Neuron (in vitro differentiated cells): ENCODE results near the gene WDR88.
"Not testable (repeated sequence)": the region's sequence is repeated elsewhere in the genome, so short reads cannot be mapped to it uniquely, and the experiment has no call there.

Experiments
- H2AFZ ChIP-seq: one replicate; pipeline ENCODE4 v1.6.1; 2013; ENCODE audit warnings: low read depth, mild to moderate bottlenecking, inconsistent platforms, low read length, moderate library complexity
- H3K27me3 ChIP-seq: one replicate; pipeline ENCODE4 v1.6.1; 2013; ENCODE audit warnings: low read length; ENCODE audit not compliant: insufficient read depth
- H3K36me3 ChIP-seq: one replicate; pipeline ENCODE4 v1.6.1; 2013; ENCODE audit warnings: low read length; ENCODE audit not compliant: insufficient read depth
- H3K4me1 ChIP-seq: one replicate; pipeline ENCODE4 v1.6.1; 2013; ENCODE audit warnings: low read length; ENCODE audit not compliant: insufficient read depth
- H3K4me3 ChIP-seq: 2 replicates; pipeline ENCODE4 v1.5.1; 2013; ENCODE audit warnings: mild to moderate bottlenecking, low read length, moderate library complexity
- H3K9me3 ChIP-seq: one replicate; pipeline ENCODE4 v1.6.1; 2013; ENCODE audit warnings: low read length

WDR88 gene

DNA sequence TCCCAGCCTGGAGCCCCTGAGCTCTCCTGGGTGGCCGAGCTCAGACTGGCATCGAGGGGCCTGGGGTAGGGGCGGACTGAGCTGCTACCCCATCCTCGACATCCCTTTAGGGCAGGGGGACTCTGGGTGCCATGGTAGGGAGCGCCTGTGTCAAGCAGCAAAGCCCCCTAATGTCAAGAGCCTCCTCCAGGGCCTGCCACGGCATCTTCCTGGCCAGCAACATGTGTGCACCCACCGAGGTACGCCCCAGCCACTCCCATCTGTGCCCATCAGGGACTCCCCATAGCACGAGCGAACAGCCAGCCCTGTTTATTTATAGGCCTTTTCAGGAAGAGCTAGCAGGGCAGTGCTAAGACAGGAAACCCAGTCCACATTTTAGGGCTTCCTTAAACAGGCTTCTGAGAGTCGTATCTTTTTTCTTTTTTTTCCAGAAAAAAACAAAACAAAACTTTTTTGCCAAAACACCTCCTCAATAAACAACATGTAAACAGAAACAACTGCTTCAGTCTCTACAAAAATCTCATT lies 76.5 kb downstream of the WDR88 start:
- H3K27me3 ChIP-seq = no peaks in the 10 kb centered on the region
- H3K9me3 ChIP-seq = no peaks in the 10 kb centered on the region
- no peak overlapping the region for H2AFZ ChIP-seq
- no peaks in the 10 kb centered on the region for H3K4me1 ChIP-seq
- H3K36me3 ChIP-seq = peaks cover 24% of the 10 kb centered on the region
- H3K4me3 ChIP-seq = no peak overlapping the region

DNA sequence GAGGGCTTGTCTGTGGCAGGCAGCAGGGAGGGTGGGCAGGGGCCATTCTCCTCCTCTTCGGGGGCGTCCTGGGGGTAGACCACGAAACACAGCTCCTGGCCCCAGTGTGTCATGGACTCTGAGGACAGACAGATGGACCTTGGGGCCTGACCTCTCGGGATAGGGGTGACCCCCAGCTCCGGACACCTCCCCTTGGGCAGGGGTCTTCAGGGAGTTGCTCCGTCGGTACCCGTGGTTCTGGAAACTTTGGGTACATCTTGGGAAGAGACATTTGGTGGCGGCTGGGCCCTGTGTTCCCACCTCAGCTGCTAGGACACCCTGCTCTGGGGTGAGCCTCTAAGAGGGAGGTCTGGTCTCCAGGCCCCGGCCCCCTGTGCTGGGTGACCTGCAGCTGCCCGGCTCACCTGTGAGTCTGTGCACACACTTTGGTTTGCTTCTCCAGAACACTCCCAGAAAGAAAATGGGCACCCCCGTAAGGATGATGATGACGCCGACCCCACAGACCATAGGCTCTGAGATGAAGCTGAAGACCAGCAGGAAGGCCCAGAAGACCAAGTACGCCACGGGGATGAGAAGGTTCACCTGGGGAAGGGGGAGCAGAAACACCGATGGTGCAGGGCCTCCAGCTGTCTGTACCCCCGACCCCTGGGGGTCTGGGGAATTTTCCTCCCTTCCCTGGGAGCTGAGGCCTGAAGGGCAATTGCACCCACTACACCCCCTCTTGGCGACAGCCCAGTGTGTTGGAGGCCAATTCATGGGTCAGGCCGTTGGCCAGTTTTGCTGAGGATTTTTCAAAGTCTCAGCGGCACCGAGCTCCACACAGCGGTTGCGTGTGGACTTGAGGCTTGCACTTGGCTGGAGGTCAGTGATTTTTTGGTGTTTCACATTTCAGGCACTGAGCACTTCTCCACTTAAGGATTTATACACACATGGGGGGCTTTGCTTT lies 77.3 kb downstream of the WDR88 start:
- no peaks in the 10 kb centered on the region for H3K4me1 ChIP-seq
- H3K27me3 ChIP-seq = no peaks in the 10 kb centered on the region
- H3K4me3 ChIP-seq = no peak overlapping the region
- peaks cover 16% of the 10 kb centered on the region for H3K36me3 ChIP-seq
- no peak overlapping the region for H2AFZ ChIP-seq
- H3K9me3 ChIP-seq = no peaks in the 10 kb centered on the region

DNA sequence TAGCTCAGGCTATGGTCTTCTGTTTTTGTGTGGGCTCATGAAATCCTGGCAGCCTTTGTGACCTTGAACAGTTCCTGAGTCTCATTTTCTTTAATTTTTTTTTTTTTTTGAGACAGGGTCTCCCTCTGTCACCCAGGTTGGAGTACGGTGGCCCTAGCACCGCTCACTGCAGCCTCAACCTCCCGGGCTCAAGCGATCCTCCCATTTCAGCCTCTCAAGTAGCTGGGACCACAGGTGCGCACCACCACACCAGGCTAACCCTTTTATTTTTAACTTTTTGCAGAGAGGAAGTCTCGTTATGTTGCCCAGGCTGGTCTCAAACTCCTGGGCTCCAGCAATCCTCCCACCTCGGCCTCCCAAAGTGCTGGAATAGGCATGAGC lies 77.9 kb downstream of the WDR88 start:
- H3K4me3 ChIP-seq, H3K4me1 ChIP-seq, H2AFZ ChIP-seq, H3K9me3 ChIP-seq, H3K27me3 ChIP-seq: not testable (repeated sequence)
- peaks cover 13% of the 10 kb centered on the region for H3K36me3 ChIP-seq

DNA sequence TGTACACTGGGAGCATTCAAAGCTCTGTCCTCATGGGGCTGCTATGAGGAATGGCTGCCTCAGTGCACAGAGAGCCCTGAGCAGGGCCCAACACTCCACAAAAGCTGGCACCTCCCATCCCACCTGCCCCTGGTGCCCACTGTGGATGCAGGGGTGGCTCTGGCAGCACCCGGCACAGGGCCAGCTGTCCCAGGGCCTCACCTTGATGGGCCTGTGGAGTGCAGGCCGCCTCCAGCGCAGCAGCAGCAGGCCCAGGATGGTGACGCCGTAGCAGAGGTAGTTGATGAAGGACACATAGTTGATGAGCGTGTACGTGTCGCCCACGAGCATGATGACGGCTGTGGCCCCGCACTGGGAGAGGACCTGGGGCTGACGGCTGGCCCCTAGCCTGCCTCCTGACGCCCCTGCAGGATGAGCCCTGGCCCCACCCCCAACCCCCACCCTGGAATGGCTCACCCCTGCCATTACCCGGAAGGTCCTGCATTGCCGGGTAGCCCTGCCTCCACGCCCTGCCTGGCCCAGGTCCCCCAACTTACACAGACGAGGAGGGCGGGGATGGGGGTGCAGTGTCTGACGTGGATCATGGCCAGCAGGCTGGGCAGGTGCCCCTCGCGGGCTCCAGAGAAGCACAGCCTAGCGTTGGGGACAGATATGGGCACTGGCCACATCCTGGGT lies 78.5 kb downstream of the WDR88 start:
- Histone ChIP-seq H3K27me3 (no peaks in the 10 kb centered on the region), H2AFZ (no peak overlapping the region), H3K4me3 (no peak overlapping the region), H3K36me3 (peaks cover 13% of the 10 kb centered on the region), H3K9me3 (no peaks in the 10 kb centered on the region), H3K4me1 (no peaks in the 10 kb centered on the region)

DNA sequence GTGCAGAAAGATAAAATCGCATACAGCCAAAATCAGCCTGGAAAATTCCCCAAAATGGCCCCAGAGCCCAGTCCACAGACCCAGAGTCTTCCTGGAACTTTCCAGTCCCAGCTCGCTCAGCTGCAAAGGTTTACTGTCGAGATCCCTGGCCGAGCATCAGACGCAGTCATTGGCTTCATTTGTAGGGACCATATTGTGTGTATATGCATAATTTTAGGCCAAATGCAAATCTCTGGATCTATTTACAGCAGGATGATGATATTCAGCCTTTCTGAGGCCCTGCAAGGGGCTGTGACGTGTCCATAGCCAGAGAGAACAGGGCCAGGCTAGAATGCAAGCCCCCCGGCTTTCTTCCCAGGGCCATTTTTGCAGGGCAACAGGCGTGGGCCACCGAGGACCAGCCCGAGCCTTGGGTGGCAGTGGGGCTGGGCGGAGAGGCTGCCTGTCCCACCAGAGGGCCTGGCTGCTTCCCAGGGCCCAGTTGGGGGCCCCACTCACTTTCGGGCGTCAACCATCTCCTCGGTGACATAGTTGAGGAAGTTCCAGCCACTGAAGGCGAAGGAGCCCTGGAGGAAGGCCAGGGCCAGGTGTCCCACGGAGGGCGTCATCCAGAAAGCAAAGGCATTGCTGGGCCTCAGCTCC lies 80.0 kb downstream of the WDR88 start:
- Histone ChIP-seq H2AFZ (no peak overlapping the region), H3K36me3 (no peaks in the 10 kb centered on the region), H3K9me3 (no peaks in the 10 kb centered on the region), H3K4me1 (no peaks in the 10 kb centered on the region), H3K4me3 (no peak overlapping the region), H3K27me3 (no peaks in the 10 kb centered on the region)

- Histone ChIP-seq H3K4me1 (no peaks in the 10 kb centered on the region), H3K9me3 (no peaks in the 10 kb centered on the region), H3K36me3 (no peaks in the 10 kb centered on the region), H3K4me3 (no peak overlapping the region), H2AFZ (no peak overlapping the region), H3K27me3 (no peaks in the 10 kb centered on the region)
Observed at GRCh38 chr19:33212436-33213172, 80.7 kb downstream of the WDR88 start.

- Histone ChIP-seq H2AFZ (no peak overlapping the region), H3K27me3 (no peaks in the 10 kb centered on the region), H3K36me3 (no peaks in the 10 kb centered on the region), H3K4me3 (no peak overlapping the region), H3K9me3 (no peaks in the 10 kb centered on the region), H3K4me1 (peaks cover 6% of the 10 kb centered on the region)
Observed at GRCh38 chr19:33214596-33214995, 82.7 kb downstream of the WDR88 start.

DNA sequence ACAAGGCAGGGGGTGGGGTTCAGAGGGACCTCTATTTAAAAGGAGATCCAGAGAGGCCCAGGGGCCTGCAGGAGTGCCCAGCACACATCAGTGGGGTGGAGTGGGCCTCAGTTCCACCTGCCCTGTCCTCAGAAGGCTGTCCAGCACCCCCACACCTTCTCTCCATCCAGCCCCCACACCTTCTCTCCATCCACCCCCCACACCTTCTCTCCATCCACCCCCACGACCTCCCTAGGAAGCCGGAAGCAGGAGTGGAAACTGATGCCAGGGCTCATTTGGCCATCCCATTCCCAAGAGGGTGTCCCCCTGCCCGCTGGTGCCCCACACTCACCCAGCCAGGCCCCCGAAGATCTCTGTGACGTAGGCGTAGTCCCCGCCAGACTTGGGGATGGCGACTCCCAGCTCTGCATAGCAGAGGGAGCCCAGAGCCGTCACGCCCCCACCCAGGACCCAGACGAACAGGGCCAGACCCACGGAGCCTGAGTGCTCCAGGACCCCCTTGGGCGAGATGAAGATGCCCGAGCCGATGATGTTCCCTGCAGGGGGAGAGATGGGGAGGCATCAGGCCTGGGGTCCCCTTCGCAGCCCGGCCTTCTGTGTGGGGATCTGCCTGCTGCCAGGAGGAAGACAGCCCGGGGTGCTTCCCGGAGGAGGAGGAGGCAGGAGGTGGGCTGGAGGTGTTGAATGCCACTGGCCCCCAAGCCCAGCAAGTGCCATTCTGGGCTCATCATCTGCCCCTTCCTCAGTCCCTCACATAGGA lies 83.7 kb downstream of the WDR88 start:
- H3K4me3 ChIP-seq = no peak overlapping the region
- peaks cover 1% of the 10 kb centered on the region for H3K27me3 ChIP-seq
- H2AFZ ChIP-seq = no peak overlapping the region

DNA sequence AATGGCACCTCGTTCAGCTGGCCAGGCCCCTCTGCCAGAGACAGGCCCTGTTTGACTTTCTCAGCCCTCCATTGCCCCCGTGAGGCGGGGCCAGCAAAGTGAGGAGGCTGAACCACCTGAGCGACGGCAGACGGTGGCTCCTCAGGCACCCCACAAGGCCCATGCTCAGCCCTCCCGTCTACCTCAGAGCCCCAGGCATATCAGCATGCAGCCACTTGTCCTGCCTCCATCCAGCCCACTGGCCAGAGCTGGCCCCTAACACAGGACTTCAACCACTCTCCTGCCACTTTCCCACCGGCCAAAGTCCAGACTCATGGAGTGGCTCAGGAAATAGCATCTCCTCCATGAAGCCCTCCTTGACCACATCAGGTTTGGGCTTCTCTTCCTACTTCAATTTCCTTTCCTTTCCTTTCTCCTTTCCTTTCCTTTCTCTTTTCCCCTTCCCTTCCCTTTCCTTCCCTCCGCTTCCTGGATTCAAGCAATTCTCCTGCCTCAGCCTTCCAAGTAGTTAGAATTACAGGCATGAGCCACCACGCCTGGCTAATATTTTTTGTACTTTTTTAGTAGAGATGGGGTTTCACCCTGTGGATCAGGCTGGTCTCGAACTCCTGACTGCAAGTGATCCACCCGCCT lies 84.4 kb downstream of the WDR88 start:
- peaks cover 5% of the 10 kb centered on the region for H3K27me3 ChIP-seq
- H3K36me3 ChIP-seq = no peaks in the 10 kb centered on the region
- no peak overlapping the region for H2AFZ ChIP-seq
- peaks cover 6% of the 10 kb centered on the region for H3K4me1 ChIP-seq
- H3K4me3 ChIP-seq = no peak overlapping the region
- H3K9me3 ChIP-seq = no peaks in the 10 kb centered on the region

More for the DNA sequence above, 83.7 kb downstream of the WDR88 start:
- no peaks in the 10 kb centered on the region for H3K9me3 ChIP-seq
- H3K36me3 ChIP-seq = no peaks in the 10 kb centered on the region
- H3K4me1 ChIP-seq = peaks cover 6% of the 10 kb centered on the region

DNA sequence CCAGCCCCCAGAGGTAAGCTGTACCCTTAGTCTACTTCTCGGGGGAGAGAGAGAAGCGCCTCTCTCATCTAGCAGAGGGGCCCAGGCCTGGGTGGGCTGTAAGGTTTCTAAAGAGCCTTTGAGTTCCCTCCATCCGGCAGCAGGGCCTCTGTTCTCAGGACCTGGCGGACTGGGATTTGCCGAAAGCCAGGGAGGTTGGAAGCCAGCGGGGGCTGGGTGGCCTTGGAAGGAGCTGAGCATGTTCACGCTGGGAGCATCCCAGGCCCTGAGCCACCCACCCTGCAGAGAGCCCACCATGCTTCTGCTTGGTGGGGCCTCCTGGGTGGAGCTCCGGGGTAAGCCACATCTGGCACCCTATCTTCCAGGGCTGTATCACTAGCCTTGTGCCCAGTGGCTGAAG lies 86.0 kb downstream of the WDR88 start:
- Histone ChIP-seq H3K27me3 (peaks cover 18% of the 10 kb centered on the region), H2AFZ (no peak overlapping the region), H3K4me1 (peaks cover 6% of the 10 kb centered on the region), H3K9me3 (no peaks in the 10 kb centered on the region), H3K4me3 (no peak overlapping the region), H3K36me3 (no peaks in the 10 kb centered on the region)

DNA sequence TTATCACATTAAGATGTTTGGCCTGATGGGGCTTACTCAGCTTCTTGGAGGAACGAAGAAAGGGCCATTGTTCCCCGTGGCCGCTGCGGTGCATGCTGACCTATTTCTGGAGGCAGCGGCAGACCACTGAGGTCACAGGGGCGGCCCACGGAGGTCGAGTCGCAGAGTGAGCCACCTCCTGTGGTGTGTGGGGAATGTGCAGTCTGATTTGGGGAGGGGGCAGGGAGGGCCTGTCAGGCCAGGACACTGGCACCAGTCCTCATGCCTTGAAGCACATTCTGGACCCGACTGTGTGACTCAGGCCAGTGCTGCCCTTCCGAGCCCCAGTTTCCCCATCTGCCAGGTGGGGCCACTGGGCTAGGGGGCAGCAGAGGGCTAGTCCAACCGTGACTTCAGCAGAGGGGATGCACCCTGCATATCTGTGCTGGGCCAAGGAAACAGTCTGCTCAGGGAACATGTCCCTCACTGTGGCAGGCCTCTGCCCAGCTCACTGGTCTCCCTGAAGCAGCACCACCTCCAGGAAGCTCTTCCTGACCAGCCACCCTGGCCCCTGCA lies 87.4 kb downstream of the WDR88 start:
- Histone ChIP-seq H3K9me3 (no peaks in the 10 kb centered on the region), H3K4me3 (no peak overlapping the region), H3K36me3 (no peaks in the 10 kb centered on the region), H3K4me1 (peaks cover 6% of the 10 kb centered on the region), H2AFZ (no peak overlapping the region), H3K27me3 (peaks cover 28% of the 10 kb centered on the region)
